ENCODE data around the gene CNTN1.

The CNTN1 gene

DNA sequence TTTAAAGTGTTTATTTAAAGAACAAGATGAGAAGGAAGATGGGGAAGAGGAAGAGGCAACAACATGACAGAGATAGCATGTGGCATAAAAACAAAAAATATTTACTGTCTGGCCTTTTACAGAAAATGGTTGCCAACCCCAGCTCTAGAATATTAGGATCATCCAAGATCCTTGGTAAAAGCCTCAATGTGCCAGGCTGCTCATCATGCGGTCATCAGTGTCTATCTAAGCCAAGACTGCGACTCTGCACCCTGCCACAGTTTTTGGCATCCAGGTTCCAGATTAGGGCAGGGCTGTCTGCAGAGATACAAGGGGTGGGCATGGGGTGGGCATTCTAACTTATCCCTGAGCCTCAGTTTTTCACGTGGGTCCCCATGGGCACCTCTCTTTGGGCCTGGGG lies 46.9 kb upstream of the CNTN1 start:
- DNase-seq (ENCODE audit: low spot score) = no peak
- Histone ChIP-seq H3K36me3 (replicated peaks in 1 of 2; ENCODE audit: control insufficient read depth in 2 of 2, insufficient read depth in 2 of 2, low read length in 2 of 2) (no peaks in the 10 kb centered on the region), H4K91ac (ENCODE audit: low read depth, low read length, poor library complexity) (no peak overlapping the region), H3K23ac (ENCODE audit: low read depth, low read length, poor library complexity) (no peak overlapping the region), H3K18ac (ENCODE audit: low read length) (no peak overlapping the region), H2AK5ac (ENCODE audit: low read depth, low read length) (no peak overlapping the region), H3K27me3 (ENCODE audit: control insufficient read depth in 3 of 3, insufficient read depth in 3 of 3, low read depth in 1 of 3, low read length in 3 of 3) (no peaks in the 10 kb centered on the region), H2AFZ (ENCODE audit: low read length) (no peak overlapping the region), H3K79me1 (ENCODE audit: low read depth, low read length) (no peaks in the 10 kb centered on the region), H2BK15ac (ENCODE audit: low read length) (no peak overlapping the region), H4K8ac (ENCODE audit: low read depth, low read length) (no peak overlapping the region), H2BK12ac (ENCODE audit: low read length) (no peak overlapping the region), H3K4ac (ENCODE audit: low read length) (no peak overlapping the region), H3K9me3 (replicated peaks in 1 of 2; ENCODE audit: control insufficient read depth in 2 of 2, insufficient read depth in 1 of 2, low read depth in 1 of 2, low read length in 2 of 2) (no peaks in the 10 kb centered on the region), H3K9ac (ENCODE audit: low read depth, low read length, poor library complexity) (no peak overlapping the region), H3K14ac (ENCODE audit: low read length) (no peak overlapping the region), H3K4me2 (ENCODE audit: insufficient read depth, low read length, poor library complexity, severe bottlenecking) (no peak overlapping the region), H2BK5ac (ENCODE audit: low read length) (no peak overlapping the region), H3K27ac (replicated peaks; ENCODE audit: low read length) (no peak overlapping the region), H2BK120ac (ENCODE audit: low read depth, low read length) (no peak overlapping the region), H3K4me1 (ENCODE audit: control insufficient read depth in 2 of 2, insufficient read depth in 1 of 2, low read depth in 1 of 2, low read length in 2 of 2) (no peaks in the 10 kb centered on the region), H3K4me3 (ENCODE audit: low read length in 2 of 2) (no peak overlapping the region)
- no CpG with 5 or more reads among the region's 3 CpGs for WGBS, 2 donors (ENCODE audit: extremely low coverage in 2 of 2, insufficient read length in 2 of 2, insufficient replicate concordance in 1 of 2)

DNA sequence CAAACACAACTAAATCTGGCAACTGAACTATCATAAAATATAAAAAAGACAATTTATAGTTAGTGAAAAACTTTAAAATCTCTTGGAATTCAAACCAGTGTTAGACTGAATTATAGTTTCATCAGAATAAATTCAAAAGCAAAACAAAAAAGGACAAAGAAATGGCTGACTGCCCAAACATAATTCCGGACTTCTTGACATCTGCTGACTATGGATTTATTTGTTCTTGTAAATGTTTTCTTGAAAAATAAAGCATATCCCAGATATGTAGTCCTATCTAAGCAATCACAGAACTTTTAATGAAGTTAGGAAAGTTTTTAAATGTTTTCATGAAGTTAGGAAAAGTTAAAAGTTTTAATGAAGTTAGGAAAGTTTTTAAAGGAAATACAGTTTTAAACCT lies 45.8 kb upstream of the CNTN1 start:
- WGBS, 2 donors (ENCODE audit: extremely low coverage in 2 of 2, insufficient read length in 2 of 2, insufficient replicate concordance in 1 of 2) = no CpG with 5 or more reads among the region's 1 CpG
- no peak overlapping the region for H3K14ac ChIP-seq (ENCODE audit: low read length)
- no peak overlapping the region for H4K8ac ChIP-seq (ENCODE audit: low read depth, low read length)
- no peaks in the 10 kb centered on the region for H3K36me3 ChIP-seq (replicated peaks in 1 of 2; ENCODE audit: control insufficient read depth in 2 of 2, insufficient read depth in 2 of 2, low read length in 2 of 2)
- peaks cover 0 to 2% of the 10 kb centered on the region in 2 donors for H3K9me3 ChIP-seq (replicated peaks in 1 of 2; ENCODE audit: control insufficient read depth in 2 of 2, insufficient read depth in 1 of 2, low read depth in 1 of 2, low read length in 2 of 2)
- H3K23ac ChIP-seq (ENCODE audit: low read depth, low read length, poor library complexity) = no peak overlapping the region
- no peak overlapping the region for H2BK120ac ChIP-seq (ENCODE audit: low read depth, low read length)
- H2AK5ac ChIP-seq (ENCODE audit: low read depth, low read length) = no peak overlapping the region
- no peaks in the 10 kb centered on the region for H3K79me1 ChIP-seq (ENCODE audit: low read depth, low read length)
- H3K27ac ChIP-seq (replicated peaks; ENCODE audit: low read length) = no peak overlapping the region
- H2AFZ ChIP-seq (ENCODE audit: low read length) = no peak overlapping the region
- H3K4me2 ChIP-seq (ENCODE audit: insufficient read depth, low read length, poor library complexity, severe bottlenecking) = no peak overlapping the region
- no peak overlapping the region for H2BK12ac ChIP-seq (ENCODE audit: low read length)
- no peak overlapping the region for H3K4ac ChIP-seq (ENCODE audit: low read length)
- H2BK15ac ChIP-seq (ENCODE audit: low read length) = no peak overlapping the region
- H3K18ac ChIP-seq (ENCODE audit: low read length) = no peak overlapping the region
- no peaks in the 10 kb centered on the region for H3K4me1 ChIP-seq (ENCODE audit: control insufficient read depth in 2 of 2, insufficient read depth in 1 of 2, low read depth in 1 of 2, low read length in 2 of 2)
- H4K91ac ChIP-seq (ENCODE audit: low read depth, low read length, poor library complexity) = no peak overlapping the region
- no peak overlapping the region for H2BK5ac ChIP-seq (ENCODE audit: low read length)
- H3K9ac ChIP-seq (ENCODE audit: low read depth, low read length, poor library complexity) = no peak overlapping the region
- no peak overlapping the region for H3K4me3 ChIP-seq (ENCODE audit: low read length in 2 of 2)
- no peak for DNase-seq (ENCODE audit: low spot score)
- no peaks in the 10 kb centered on the region for H3K27me3 ChIP-seq (ENCODE audit: control insufficient read depth in 3 of 3, insufficient read depth in 3 of 3, low read depth in 1 of 3, low read length in 3 of 3)

DNA sequence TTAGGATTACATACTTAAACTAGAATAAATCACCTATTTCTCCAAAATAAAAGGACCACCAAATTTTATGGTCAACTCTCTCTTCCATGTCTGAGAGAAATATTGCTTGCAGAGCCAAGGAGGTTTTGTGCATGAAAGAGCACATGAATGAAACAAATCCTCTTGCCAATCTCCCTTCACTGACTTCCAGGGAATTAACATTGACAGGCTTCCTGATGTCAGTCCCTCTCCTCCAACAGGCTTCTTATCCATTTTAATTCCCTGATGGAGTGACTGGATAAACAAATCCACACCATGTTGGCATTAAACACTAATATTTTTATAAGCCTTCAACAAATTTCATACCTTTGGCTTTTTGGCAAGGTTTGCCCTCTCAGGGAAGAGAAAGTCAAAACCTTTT lies 45.3 kb upstream of the CNTN1 start:
- Histone ChIP-seq H3K4me3 (ENCODE audit: low read length in 2 of 2) (no peak overlapping the region), H3K23ac (ENCODE audit: low read depth, low read length, poor library complexity) (no peak overlapping the region), H3K27me3 (ENCODE audit: control insufficient read depth in 3 of 3, insufficient read depth in 3 of 3, low read depth in 1 of 3, low read length in 3 of 3) (no peaks in the 10 kb centered on the region), H3K4me1 (ENCODE audit: control insufficient read depth in 2 of 2, insufficient read depth in 1 of 2, low read depth in 1 of 2, low read length in 2 of 2) (no peaks in the 10 kb centered on the region), H2BK5ac (ENCODE audit: low read length) (no peak overlapping the region), H3K9me3 (replicated peaks in 1 of 2; ENCODE audit: control insufficient read depth in 2 of 2, insufficient read depth in 1 of 2, low read depth in 1 of 2, low read length in 2 of 2) (peaks cover 0 to 2% of the 10 kb centered on the region in 2 donors), H3K36me3 (replicated peaks in 1 of 2; ENCODE audit: control insufficient read depth in 2 of 2, insufficient read depth in 2 of 2, low read length in 2 of 2) (no peaks in the 10 kb centered on the region), H3K4ac (ENCODE audit: low read length) (no peak overlapping the region), H3K27ac (replicated peaks; ENCODE audit: low read length) (no peak overlapping the region), H3K14ac (ENCODE audit: low read length) (no peak overlapping the region), H2AFZ (ENCODE audit: low read length) (no peak overlapping the region), H2BK12ac (ENCODE audit: low read length) (no peak overlapping the region), H4K91ac (ENCODE audit: low read depth, low read length, poor library complexity) (no peak overlapping the region), H3K9ac (ENCODE audit: low read depth, low read length, poor library complexity) (no peak overlapping the region), H3K18ac (ENCODE audit: low read length) (no peak overlapping the region), H2BK15ac (ENCODE audit: low read length) (no peak overlapping the region), H3K79me1 (ENCODE audit: low read depth, low read length) (no peaks in the 10 kb centered on the region), H3K4me2 (ENCODE audit: insufficient read depth, low read length, poor library complexity, severe bottlenecking) (no peak overlapping the region), H2AK5ac (ENCODE audit: low read depth, low read length) (no peak overlapping the region), H4K8ac (ENCODE audit: low read depth, low read length) (no peak overlapping the region), H2BK120ac (ENCODE audit: low read depth, low read length) (no peak overlapping the region)
- no peak for DNase-seq (ENCODE audit: low spot score)

DNA sequence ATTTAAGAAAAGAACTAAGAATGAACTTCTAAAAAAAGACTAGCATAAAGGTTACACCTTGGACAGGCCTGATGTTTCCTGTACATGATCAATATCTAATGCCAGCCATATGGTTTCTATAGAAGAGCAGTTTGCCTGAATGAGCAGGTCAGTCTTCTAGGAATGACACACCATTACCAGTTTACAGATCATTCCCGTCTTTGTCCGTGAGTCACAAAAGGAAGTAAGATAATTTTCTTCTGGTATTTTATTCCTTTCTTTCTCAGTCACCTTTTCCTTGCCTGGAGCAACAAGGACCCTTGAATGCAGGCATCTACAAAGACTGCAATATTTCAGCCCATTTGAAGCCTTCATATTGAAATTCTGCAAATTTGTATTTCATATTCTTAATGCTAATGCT lies 44.6 kb upstream of the CNTN1 start:
- Histone ChIP-seq H2BK12ac (ENCODE audit: low read length) (no peak overlapping the region), H2BK5ac (ENCODE audit: low read length) (no peak overlapping the region), H3K4me2 (ENCODE audit: insufficient read depth, low read length, poor library complexity, severe bottlenecking) (no peak overlapping the region), H3K27me3 (ENCODE audit: control insufficient read depth in 3 of 3, insufficient read depth in 3 of 3, low read depth in 1 of 3, low read length in 3 of 3) (no peaks in the 10 kb centered on the region), H2AK5ac (ENCODE audit: low read depth, low read length) (no peak overlapping the region), H3K9ac (ENCODE audit: low read depth, low read length, poor library complexity) (no peak overlapping the region), H3K14ac (ENCODE audit: low read length) (no peak overlapping the region), H3K18ac (ENCODE audit: low read length) (no peak overlapping the region), H4K91ac (ENCODE audit: low read depth, low read length, poor library complexity) (no peak overlapping the region), H2BK15ac (ENCODE audit: low read length) (no peak overlapping the region), H2BK120ac (ENCODE audit: low read depth, low read length) (no peak overlapping the region), H3K23ac (ENCODE audit: low read depth, low read length, poor library complexity) (no peak overlapping the region), H2AFZ (ENCODE audit: low read length) (no peak overlapping the region), H4K8ac (ENCODE audit: low read depth, low read length) (no peak overlapping the region), H3K27ac (replicated peaks; ENCODE audit: low read length) (no peak overlapping the region), H3K9me3 (replicated peaks in 1 of 2; ENCODE audit: control insufficient read depth in 2 of 2, insufficient read depth in 1 of 2, low read depth in 1 of 2, low read length in 2 of 2) (peaks cover 0 to 2% of the 10 kb centered on the region in 2 donors), H3K4me3 (ENCODE audit: low read length in 2 of 2) (no peak overlapping the region), H3K36me3 (replicated peaks in 1 of 2; ENCODE audit: control insufficient read depth in 2 of 2, insufficient read depth in 2 of 2, low read length in 2 of 2) (no peaks in the 10 kb centered on the region), H3K79me1 (ENCODE audit: low read depth, low read length) (no peaks in the 10 kb centered on the region), H3K4ac (ENCODE audit: low read length) (no peak overlapping the region), H3K4me1 (ENCODE audit: control insufficient read depth in 2 of 2, insufficient read depth in 1 of 2, low read depth in 1 of 2, low read length in 2 of 2) (no peaks in the 10 kb centered on the region)
- no CpG with 5 or more reads among the region's 2 CpGs for WGBS, 2 donors (ENCODE audit: extremely low coverage in 2 of 2, insufficient read length in 2 of 2, insufficient replicate concordance in 1 of 2)
- DNase-seq (ENCODE audit: low spot score) = no peak

Data from neuronal stem cell (in vitro differentiated cells).